ENCODE data around the gene LRRC7.
"Not testable (repeated sequence)": the region's sequence is repeated elsewhere in the genome, so short reads cannot be mapped to it uniquely, and the experiment has no call there.

The LRRC7 gene

GRCh38 chr1:70042090-70042731 lies 474.5 kb downstream of the LRRC7 start:
- DNase-seq (ENCODE audit: low read depth): no peak

GRCh38 chr1:70043804-70044203 lies 476.1 kb downstream of the LRRC7 start:
- DNase-seq (ENCODE audit: low read depth): no peak

GRCh38 chr1:70044832-70045231 lies 477.1 kb downstream of the LRRC7 start:
- DNase-seq (ENCODE audit: low read depth): no peak

GRCh38 chr1:70045581-70045980 lies 477.9 kb downstream of the LRRC7 start:
- DNase-seq (ENCODE audit: low read depth): not testable (repeated sequence)

- no peak for DNase-seq (ENCODE audit: low read depth)
These were observed 480.8 kb downstream of the LRRC7 start for GRCh38 chr1:70048336-70049094.

GRCh38 chr1:70051926-70052325 lies 484.2 kb downstream of the LRRC7 start:
- no peak for DNase-seq (ENCODE audit: low read depth)

- no peak for DNase-seq (ENCODE audit: low read depth)
These were observed 489.8 kb downstream of the LRRC7 start for GRCh38 chr1:70057500-70057899.

GRCh38 chr1:70061231-70061630 lies 493.5 kb downstream of the LRRC7 start:
- no peak for DNase-seq (ENCODE audit: low read depth)

GRCh38 chr1:70063861-70064260 lies 496.1 kb downstream of the LRRC7 start:
- DNase-seq (ENCODE audit: low read depth): no peak

GRCh38 chr1:70066711-70067110 lies 499.0 kb downstream of the LRRC7 start:
- no peak for DNase-seq (ENCODE audit: low read depth)

- no peak for DNase-seq (ENCODE audit: low read depth)
These were observed 503.9 kb downstream of the LRRC7 start for GRCh38 chr1:70071601-70072000.

GRCh38 chr1:70072231-70072751 lies 504.6 kb downstream of the LRRC7 start:
- no peak for DNase-seq (ENCODE audit: low read depth)

GRCh38 chr1:70075761-70076160 lies 508.0 kb downstream of the LRRC7 start:
- no peak for DNase-seq (ENCODE audit: low read depth)

- DNase-seq (ENCODE audit: low read depth): no peak
These were observed 509.3 kb downstream of the LRRC7 start for GRCh38 chr1:70077066-70077465.

GRCh38 chr1:70079546-70079945 lies 511.8 kb downstream of the LRRC7 start:
- DNase-seq (ENCODE audit: low read depth): no peak

GRCh38 chr1:70083519-70083918 lies 515.8 kb downstream of the LRRC7 start:
- no peak for DNase-seq (ENCODE audit: low read depth)

- DNase-seq (ENCODE audit: low read depth): no peak
These were observed 516.7 kb downstream of the LRRC7 start for GRCh38 chr1:70084314-70084915.

GRCh38 chr1:70085521-70085920 lies 517.8 kb downstream of the LRRC7 start:
- no peak for DNase-seq (ENCODE audit: low read depth)

GRCh38 chr1:70086897-70087296 lies 519.2 kb downstream of the LRRC7 start:
- no peak for DNase-seq (ENCODE audit: low read depth)

- no peak for DNase-seq (ENCODE audit: low read depth)
These were observed 522.4 kb downstream of the LRRC7 start for GRCh38 chr1:70090141-70090540.

- DNase-seq (ENCODE audit: low read depth): no peak
These were observed 523.2 kb downstream of the LRRC7 start for GRCh38 chr1:70090875-70091274.

GRCh38 chr1:70091811-70092210 lies 524.1 kb downstream of the LRRC7 start:
- DNase-seq (ENCODE audit: low read depth): no peak

GRCh38 chr1:70092526-70092925 lies 524.8 kb downstream of the LRRC7 start:
- DNase-seq (ENCODE audit: low read depth): no peak
